Activated B cell treated with CpG ODN at 0.5 μM for 24 hours (primary cell): Measurements from ENCODE around the gene BMP6. TPM values are rescaled to one million over a fixed set of nuclear protein-coding genes. Genes with fewer than 3 reads are reported as not detected.
"Not testable (repeated sequence)": the region's sequence is repeated elsewhere in the genome, so short reads cannot be mapped to it uniquely, and the experiment has no call there.

Experiments
- ATAC-seq: fragments of 200-7000 bp; cut with Tn5 transposase; one replicate; pipeline ENCODE4 v1.10.0; 2021; ENCODE audit warnings: low read depth, mild to moderate bottlenecking, moderate library complexity
- CTCF ChIA-PET: fragments of 350-600 bp; sonication (Branson Sonifier 250); formaldehyde crosslinking; loops from one replicate; lab custom pipeline; 2021; ENCODE audit warnings: antibody characterized with exemption; lab: Charles Lee
- POLR2A ChIA-PET: fragments of 350-600 bp; sonication (Branson Sonifier 250); formaldehyde crosslinking; loops from one replicate; lab custom pipeline; 2021; ENCODE audit warnings: antibody characterized with exemption; lab: Charles Lee
- DNase-seq: peaks from one replicate; pipeline ENCODE4 v3.0.0; 2022
- H3K27ac Mint-ChIP-seq: one replicate; pipeline ENCODE4 v1.8.0; 2020; ENCODE audit warnings: mixed read lengths
- H3K27me3 Mint-ChIP-seq: one replicate; pipeline ENCODE4 v1.8.0; 2021; ENCODE audit warnings: mixed read lengths
- H3K36me3 Mint-ChIP-seq: one replicate; pipeline ENCODE4 v1.8.0; 2021; ENCODE audit warnings: low read depth, mixed read lengths
- H3K4me1 Mint-ChIP-seq: one replicate; pipeline ENCODE4 v1.8.0; 2021; ENCODE audit warnings: mixed read lengths
- H3K4me3 Mint-ChIP-seq: one replicate; pipeline ENCODE4 v1.8.0; 2020; ENCODE audit warnings: mild to moderate bottlenecking, mixed read lengths
- H3K9me3 Mint-ChIP-seq: one replicate; pipeline ENCODE4 v1.8.0; 2020; ENCODE audit warnings: mixed read lengths
- CTCF ChIP-seq: fragments of 200-600 bp; IDR thresholded peaks from one replicate; pipeline ENCODE4 v1.8.0; 2022; ENCODE audit warnings: antibody characterized with exemption, mild to moderate bottlenecking
- intact Hi-C: fragments of 100-400 bp; cut with micrococcal nuclease; formaldehyde crosslinking; loops from one replicate; pipeline ENCODE4 v1.15.1; 2024
- total RNA-seq: library from RNA; stranded (reverse); gene quantifications from 2 replicates; pipeline ENCODE4 v1.2.3, GENCODE V29; 2022

BMP6 gene
- total RNA-seq, 1 donor from 2014 or later, result 0.75 TPM

GRCh38 chr6:7896465-7896987 is 170.6 kb downstream of the BMP6 start:
- no peak for DNase-seq
- no peak for ATAC-seq
- H3K36me3 Mint-ChIP-seq, result peaks cover 93% of the 10 kb centered on the region
- H3K9me3 Mint-ChIP-seq, result no peaks in the 10 kb centered on the region
- ChIA-PET POLR2A (no interaction called here), CTCF (no interaction called here)
- peaks cover 31% of the 10 kb centered on the region for H3K4me1 Mint-ChIP-seq
- intact Hi-C loops, result no loop called here
- H3K27ac Mint-ChIP-seq, result no peak overlapping the region
- no peak overlapping the region for H3K4me3 Mint-ChIP-seq
- H3K27me3 Mint-ChIP-seq, result no peaks in the 10 kb centered on the region
- no peak for TF ChIP-seq CTCF

- DNase-seq, result no peak
- peaks cover 32% of the 10 kb centered on the region for H3K4me1 Mint-ChIP-seq
- ChIA-PET POLR2A (no interaction called here), CTCF (interaction anchor here (0.6 to 1.4 kb wide), 3 partner anchors 36 to 109 kb away, joined by 3 to 7 read pairs (median 6); no protein-coding TSS in a partner anchor)
- H3K4me3 Mint-ChIP-seq, result no peak overlapping the region
- peaks cover 92% of the 10 kb centered on the region for H3K36me3 Mint-ChIP-seq
- H3K9me3 Mint-ChIP-seq, result no peaks in the 10 kb centered on the region
- intact Hi-C loops, result loop anchor here (2.0 kb wide), 1 partner anchor 35 kb away; no protein-coding TSS in a partner anchor
- no peak overlapping the region for H3K27ac Mint-ChIP-seq
- H3K27me3 Mint-ChIP-seq, result no peaks in the 10 kb centered on the region
- no peak for TF ChIP-seq CTCF
- ATAC-seq, result no peak
Measured at GRCh38 chr6:7897461-7898192, 171.7 kb downstream of the BMP6 start.

- DNase-seq, H3K27me3 Mint-ChIP-seq, H3K9me3 Mint-ChIP-seq, H3K27ac Mint-ChIP-seq, H3K4me3 Mint-ChIP-seq, POLR2A ChIA-PET, ATAC-seq: not testable (repeated sequence)
- peaks cover 32% of the 10 kb centered on the region for H3K4me1 Mint-ChIP-seq
- intact Hi-C loops, result loop anchor here (2.0 kb wide), 1 partner anchor 35 kb away; no protein-coding TSS in a partner anchor
- peaks cover 93% of the 10 kb centered on the region for H3K36me3 Mint-ChIP-seq
- CTCF ChIA-PET, result interaction anchor here (0.7 to 1.4 kb wide), 3 partner anchors 94 to 321 kb away, joined by 3 to 7 read pairs (median 3); no protein-coding TSS in a partner anchor
Measured at GRCh38 chr6:7898193-7898586, 172.3 kb downstream of the BMP6 start.

- ChIA-PET CTCF (interaction anchor here (0.6 to 2.0 kb wide), 6 partner anchors 18 to 320 kb away, joined by 3 to 10 read pairs (median 4); no protein-coding TSS in a partner anchor), POLR2A (interaction anchor here (1.3 to 1.4 kb wide), 2 partner anchors 34 to 64 kb away, joined by 3 read pairs; no protein-coding TSS in a partner anchor)
- peaks cover 93% of the 10 kb centered on the region for H3K36me3 Mint-ChIP-seq
- peak; percentile 61 for ATAC-seq
- H3K27me3 Mint-ChIP-seq, result no peaks in the 10 kb centered on the region
- H3K9me3 Mint-ChIP-seq, result no peaks in the 10 kb centered on the region
- no peak overlapping the region for H3K4me3 Mint-ChIP-seq
- intact Hi-C loops, result loop anchor here (1.0 to 2.0 kb wide), 4 partner anchors 34 to 160 kb away; no protein-coding TSS in a partner anchor
- H3K27ac Mint-ChIP-seq, result no peak overlapping the region
- no peak for DNase-seq
- TF ChIP-seq CTCF, result no peak
- H3K4me1 Mint-ChIP-seq, result peaks cover 32% of the 10 kb centered on the region
Measured at GRCh38 chr6:7899101-7899888, 173.4 kb downstream of the BMP6 start.

- Mint-ChIP-seq H3K9me3 (no peaks in the 10 kb centered on the region), H3K27me3 (no peaks in the 10 kb centered on the region), H3K4me1 (peaks cover 33% of the 10 kb centered on the region), H3K4me3 (no peak overlapping the region), H3K36me3 (peaks cover 93% of the 10 kb centered on the region), H3K27ac (no peak overlapping the region)
- no peak for ATAC-seq
- intact Hi-C loops, result loop anchor here (1.0 to 2.0 kb wide), 4 partner anchors 33 to 159 kb away; no protein-coding TSS in a partner anchor
- no peak for DNase-seq
- POLR2A ChIA-PET, result interaction anchor here (1.2 to 1.4 kb wide), 4 partner anchors 10 to 63 kb away, joined by 3 to 4 read pairs (median 3); no protein-coding TSS in a partner anchor
- CTCF ChIA-PET, result interaction anchor here (0.6 to 2.0 kb wide), 6 partner anchors 17 to 319 kb away, joined by 3 to 10 read pairs (median 4); no protein-coding TSS in a partner anchor
- no peak for TF ChIP-seq CTCF
Measured at GRCh38 chr6:7899889-7900213, 174.0 kb downstream of the BMP6 start.
